ENCODE measurements around the gene TBL1XR1. TPM values are rescaled to one million over a fixed set of nuclear protein-coding genes. Genes with fewer than 3 reads are reported as not detected.
"Not testable (repeated sequence)": the region's sequence is repeated elsewhere in the genome, so short reads cannot be mapped to it uniquely, and the experiment has no call there.

The TBL1XR1 gene
- total RNA-seq, 3 donors from 2014 or later = 141 to 161 (median 154) TPM

DNA sequence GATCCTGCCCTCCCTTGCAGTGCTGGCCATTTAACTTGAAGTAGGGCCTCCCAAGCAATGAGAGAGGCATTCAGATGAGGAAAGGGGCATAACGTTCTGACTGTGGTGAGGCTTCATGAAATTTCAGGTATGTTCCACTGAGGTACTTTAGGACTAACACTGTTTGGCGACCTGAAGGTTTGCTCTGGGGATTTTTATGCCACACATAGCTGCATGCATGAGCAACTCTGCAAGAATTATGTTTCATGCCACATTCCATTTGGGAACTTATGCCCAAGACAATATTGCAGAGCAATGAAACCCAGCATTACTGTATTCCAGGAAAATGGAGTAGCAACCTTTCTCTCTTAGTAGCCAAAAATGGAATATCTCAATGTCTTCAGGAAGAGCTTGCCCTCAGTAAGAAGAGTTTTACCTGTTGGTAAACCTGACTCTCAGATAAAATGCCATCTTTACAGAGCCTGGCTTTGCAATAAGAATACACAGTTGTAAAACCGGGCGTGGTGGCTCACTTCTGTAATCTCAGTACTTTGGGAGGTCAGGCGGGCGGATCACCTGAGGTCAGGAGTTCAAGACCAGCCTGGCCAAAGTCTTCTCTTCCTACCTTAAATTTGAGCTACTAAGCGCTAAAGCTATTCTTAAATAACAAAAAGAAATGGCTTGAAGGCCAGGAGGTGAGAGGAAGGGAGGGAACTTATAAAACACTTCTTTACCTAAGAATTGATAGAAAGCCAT, 16.7 kb upstream of the TBL1XR1 start:
- DNase-seq = no peak
- Mint-ChIP-seq H3K9me3 (no peaks in the 10 kb centered on the region), H3K36me3 (ENCODE audit: insufficient read depth) (no peaks in the 10 kb centered on the region), H3K4me3 (no peak overlapping the region), H3K27me3 (ENCODE audit: low read depth) (no peaks in the 10 kb centered on the region), H3K4me1 (ENCODE audit: low read depth) (peaks cover 3% of the 10 kb centered on the region)
- no peak for ATAC-seq

DNA sequence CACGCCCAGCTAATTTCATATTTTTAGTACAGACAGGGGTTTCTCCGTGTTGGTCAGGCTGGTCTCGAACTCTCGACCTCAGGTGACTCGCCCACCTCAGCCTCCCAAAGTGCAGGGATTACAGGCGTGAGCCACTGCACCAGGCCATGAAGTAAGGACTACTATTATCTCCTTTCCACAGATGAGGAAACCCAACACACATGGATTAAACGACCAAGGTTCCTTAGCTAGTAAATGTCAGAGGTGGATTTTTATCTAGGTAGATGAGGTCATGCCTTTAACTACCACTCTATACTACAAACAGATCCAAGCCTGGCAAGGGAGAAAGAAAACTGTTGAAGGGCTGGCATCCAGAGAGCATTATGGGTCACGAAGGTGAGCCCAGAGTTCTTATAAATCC, 15.5 kb upstream of the TBL1XR1 start:
- Mint-ChIP-seq H3K4me3 (no peak overlapping the region), H3K4me1 (ENCODE audit: low read depth) (peaks cover 3% of the 10 kb centered on the region), H3K36me3 (ENCODE audit: insufficient read depth) (no peaks in the 10 kb centered on the region), H3K27me3 (ENCODE audit: low read depth) (no peaks in the 10 kb centered on the region), H3K9me3 (no peaks in the 10 kb centered on the region)
- no peak for DNase-seq
- no peak for ATAC-seq

GRCh38 chr3:177212278-177212610, 15.0 kb upstream of the TBL1XR1 start:
- no peaks in the 10 kb centered on the region for H3K36me3 Mint-ChIP-seq (ENCODE audit: insufficient read depth)
- no peaks in the 10 kb centered on the region for H3K27me3 Mint-ChIP-seq (ENCODE audit: low read depth)
- no peak overlapping the region for H3K4me3 Mint-ChIP-seq
- H3K4me1 Mint-ChIP-seq (ENCODE audit: low read depth) = peaks cover 3% of the 10 kb centered on the region
- DNase-seq = no peak
- ATAC-seq = peak in 1 of 2 donors; percentile 38
- no peaks in the 10 kb centered on the region for H3K9me3 Mint-ChIP-seq

DNA sequence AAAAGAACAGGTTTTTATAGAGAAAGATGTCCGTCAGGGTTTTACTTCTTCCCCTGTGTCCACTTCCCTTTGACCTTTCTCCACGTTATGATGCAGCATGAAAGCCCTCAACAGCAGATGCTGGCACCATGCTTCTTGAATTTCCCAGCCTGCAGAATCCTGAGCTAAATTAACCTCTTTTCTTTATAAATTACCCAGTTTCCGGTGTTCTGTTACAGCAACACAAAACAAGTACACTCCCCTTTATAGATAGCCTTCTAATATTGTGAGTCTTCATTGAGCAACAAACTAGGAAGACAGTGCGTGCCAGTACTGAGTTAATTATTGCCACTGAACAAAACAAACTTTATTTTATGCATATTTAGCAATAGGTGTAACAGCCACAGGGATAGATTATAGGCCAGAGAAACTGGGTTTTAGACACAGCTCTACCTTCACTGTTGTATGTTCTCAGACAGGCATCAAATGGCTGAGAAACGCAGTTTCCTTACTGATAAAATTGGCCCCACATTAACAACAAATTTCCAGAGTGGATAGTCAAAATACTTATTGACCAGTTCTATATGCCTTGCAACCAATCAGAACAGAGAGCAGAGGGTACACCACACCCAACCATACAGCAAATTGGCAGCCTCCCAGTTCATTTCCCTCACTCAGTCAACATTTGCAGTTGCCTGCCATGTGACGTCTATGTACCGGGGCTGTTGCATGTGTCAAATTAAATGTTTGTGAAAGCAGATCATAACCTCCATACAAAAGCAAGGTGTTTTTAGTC, 14.4 kb upstream of the TBL1XR1 start:
- Mint-ChIP-seq H3K36me3 (ENCODE audit: insufficient read depth) (no peaks in the 10 kb centered on the region), H3K4me1 (ENCODE audit: low read depth) (peaks cover 3% of the 10 kb centered on the region), H3K4me3 (no peak overlapping the region), H3K27me3 (ENCODE audit: low read depth) (no peaks in the 10 kb centered on the region), H3K9me3 (no peaks in the 10 kb centered on the region)
- no peak for DNase-seq
- ATAC-seq = peak; percentile 37 to 43

DNA sequence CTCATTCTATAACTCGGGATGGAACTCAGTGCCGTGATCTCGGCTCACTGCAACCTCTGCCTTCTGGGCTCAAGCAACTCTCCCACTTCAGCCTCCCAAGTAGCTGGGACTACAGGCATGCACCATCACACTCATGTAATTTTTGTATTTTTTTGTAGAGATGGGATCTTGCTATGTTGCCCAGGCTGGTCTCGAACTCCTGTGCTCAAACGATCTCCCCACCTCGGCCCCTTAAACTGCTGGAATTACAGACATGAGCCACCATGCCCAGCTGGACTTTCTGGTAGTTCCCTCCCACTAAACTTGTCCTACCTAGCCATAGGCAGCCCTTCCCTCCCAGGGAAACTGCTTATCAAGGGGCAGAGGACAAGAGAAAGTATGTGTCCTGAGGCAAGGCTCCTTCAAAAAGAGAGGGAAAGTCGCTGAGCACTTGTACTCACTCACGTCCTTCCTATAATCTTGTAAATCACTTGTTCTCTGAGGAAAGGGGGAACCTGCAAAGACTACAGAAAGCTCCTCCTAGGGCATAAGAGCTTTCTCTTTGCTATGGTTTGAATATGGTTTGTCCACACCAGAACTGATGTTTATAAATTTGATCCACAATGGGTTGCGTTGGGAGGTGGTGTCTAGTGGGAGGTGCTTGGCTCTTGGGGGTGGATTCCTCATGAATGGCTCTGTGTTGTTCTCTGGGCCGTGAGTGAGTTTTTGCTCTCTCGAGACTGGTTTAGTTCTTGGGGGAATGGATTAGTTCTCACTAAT, 13.6 kb upstream of the TBL1XR1 start:
- peaks cover 3% of the 10 kb centered on the region for H3K4me1 Mint-ChIP-seq (ENCODE audit: low read depth)
- H3K4me3 Mint-ChIP-seq = no peak overlapping the region
- H3K9me3 Mint-ChIP-seq = no peaks in the 10 kb centered on the region
- H3K27me3 Mint-ChIP-seq (ENCODE audit: low read depth) = no peaks in the 10 kb centered on the region
- no peak for DNase-seq
- H3K36me3 Mint-ChIP-seq (ENCODE audit: insufficient read depth) = no peaks in the 10 kb centered on the region
- ATAC-seq = no peak

DNA sequence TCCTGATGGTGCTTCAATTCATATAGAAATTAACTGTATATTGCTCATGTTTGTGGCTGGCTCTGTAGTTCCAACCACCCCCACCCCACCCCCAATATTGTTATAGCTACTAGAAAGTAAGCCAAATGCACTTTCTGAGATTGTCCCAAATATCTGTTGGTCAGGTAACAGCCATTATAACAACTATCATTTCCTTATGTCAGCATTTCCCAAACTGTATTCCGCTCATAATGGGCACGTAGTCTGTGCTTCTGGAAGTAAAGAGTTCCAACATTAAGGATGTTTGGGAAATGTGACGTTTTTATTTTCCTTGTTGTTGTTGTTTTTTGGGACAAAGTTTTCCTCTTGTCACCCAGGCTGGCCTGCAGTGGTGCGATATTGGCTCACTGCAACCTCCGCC, 12.2 kb upstream of the TBL1XR1 start:
- Mint-ChIP-seq H3K36me3 (ENCODE audit: insufficient read depth) (no peaks in the 10 kb centered on the region), H3K4me3 (no peak overlapping the region), H3K4me1 (ENCODE audit: low read depth) (peaks cover 3% of the 10 kb centered on the region), H3K9me3 (no peaks in the 10 kb centered on the region), H3K27me3 (ENCODE audit: low read depth) (no peaks in the 10 kb centered on the region)
- DNase-seq (no peak), ATAC-seq (no peak)

- Mint-ChIP-seq H3K9me3 (no peaks in the 10 kb centered on the region), H3K4me1 (ENCODE audit: low read depth) (peaks cover 3% of the 10 kb centered on the region), H3K36me3 (ENCODE audit: insufficient read depth) (no peaks in the 10 kb centered on the region), H3K4me3 (no peak overlapping the region), H3K27me3 (ENCODE audit: low read depth) (no peaks in the 10 kb centered on the region)
- ATAC-seq = no peak
- DNase-seq = no peak
These were observed 11.5 kb upstream of the TBL1XR1 start for GRCh38 chr3:177208781-177209180.

- Mint-ChIP-seq H3K36me3 (ENCODE audit: insufficient read depth) (no peaks in the 10 kb centered on the region), H3K4me1 (ENCODE audit: low read depth) (peaks cover 3% of the 10 kb centered on the region), H3K27me3 (ENCODE audit: low read depth) (no peaks in the 10 kb centered on the region), H3K4me3 (no peak overlapping the region), H3K9me3 (no peaks in the 10 kb centered on the region)
- DNase-seq = no peak
- no peak for ATAC-seq
These were observed 10.9 kb upstream of the TBL1XR1 start for GRCh38 chr3:177208223-177208622.

DNA sequence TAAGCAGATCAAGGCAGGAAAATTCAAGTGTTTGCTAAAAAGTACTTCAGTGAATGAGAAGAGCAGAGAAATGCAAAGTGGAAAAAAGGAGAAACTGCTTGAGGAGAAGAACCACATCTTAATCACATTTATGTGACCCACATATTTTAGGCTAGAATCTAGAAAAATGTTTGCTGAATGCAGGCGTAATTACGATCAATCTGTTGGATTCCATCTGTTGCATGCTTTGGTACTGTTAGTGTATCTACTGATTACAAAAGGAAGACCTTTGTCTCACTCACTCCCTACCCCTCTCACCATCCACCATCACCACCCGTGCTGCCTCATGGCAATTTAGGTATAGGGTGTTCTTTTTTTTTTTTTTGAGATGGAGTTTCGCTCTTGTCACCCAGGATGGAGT, 9.7 kb upstream of the TBL1XR1 start:
- ATAC-seq = no peak
- no peaks in the 10 kb centered on the region for H3K27me3 Mint-ChIP-seq (ENCODE audit: low read depth)
- H3K4me1 Mint-ChIP-seq (ENCODE audit: low read depth) = peaks cover 11% of the 10 kb centered on the region

DNA sequence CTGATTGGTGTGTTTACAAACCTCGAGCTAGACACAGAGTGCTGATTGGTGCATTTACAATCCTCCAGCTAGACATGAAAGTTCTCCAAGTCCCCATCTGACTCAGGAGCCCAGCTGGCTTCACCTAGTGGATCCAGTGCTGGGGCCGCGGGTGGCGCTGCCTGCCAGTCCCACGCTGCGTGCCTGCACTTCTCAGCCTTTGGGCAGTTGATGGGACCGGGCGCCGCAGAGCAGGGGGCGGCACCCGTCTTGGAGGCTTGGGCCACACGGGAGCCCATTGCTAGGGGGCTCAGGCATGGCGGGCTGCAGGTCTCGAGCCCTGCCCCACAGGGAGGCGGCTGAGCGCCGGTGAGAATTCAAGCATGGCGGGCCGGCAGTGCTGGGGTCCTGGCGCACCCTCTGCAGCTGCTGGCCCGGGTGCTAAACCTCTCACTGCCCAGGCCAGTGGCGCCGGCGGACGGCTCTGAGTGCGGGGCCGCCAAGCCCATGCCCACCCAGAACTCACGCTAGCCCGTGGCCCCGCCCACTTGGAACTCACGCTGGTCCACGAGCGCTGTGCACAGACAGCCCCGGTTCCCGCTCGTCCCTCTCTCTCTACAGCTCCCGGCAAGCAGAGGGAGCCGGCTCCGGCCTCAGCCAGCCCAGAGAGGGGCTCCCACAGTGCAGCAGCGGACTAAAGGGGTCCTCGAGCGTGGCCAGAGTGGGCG, 6.6 kb upstream of the TBL1XR1 start:
- DNase-seq (no peak), ATAC-seq (no peak)
- Mint-ChIP-seq H3K4me1 (ENCODE audit: low read depth) (peaks cover 34% of the 10 kb centered on the region), H3K36me3 (ENCODE audit: insufficient read depth) (no peaks in the 10 kb centered on the region), H3K9me3 (no peaks in the 10 kb centered on the region), H3K4me3 (no peak overlapping the region), H3K27me3 (ENCODE audit: low read depth) (no peaks in the 10 kb centered on the region)

More for the DNA sequence above, 9.7 kb upstream of the TBL1XR1 start:
- H3K9me3 Mint-ChIP-seq = no peaks in the 10 kb centered on the region
- DNase-seq = no peak
- H3K4me3 Mint-ChIP-seq = no peak overlapping the region
- no peaks in the 10 kb centered on the region for H3K36me3 Mint-ChIP-seq (ENCODE audit: insufficient read depth)

DNA sequence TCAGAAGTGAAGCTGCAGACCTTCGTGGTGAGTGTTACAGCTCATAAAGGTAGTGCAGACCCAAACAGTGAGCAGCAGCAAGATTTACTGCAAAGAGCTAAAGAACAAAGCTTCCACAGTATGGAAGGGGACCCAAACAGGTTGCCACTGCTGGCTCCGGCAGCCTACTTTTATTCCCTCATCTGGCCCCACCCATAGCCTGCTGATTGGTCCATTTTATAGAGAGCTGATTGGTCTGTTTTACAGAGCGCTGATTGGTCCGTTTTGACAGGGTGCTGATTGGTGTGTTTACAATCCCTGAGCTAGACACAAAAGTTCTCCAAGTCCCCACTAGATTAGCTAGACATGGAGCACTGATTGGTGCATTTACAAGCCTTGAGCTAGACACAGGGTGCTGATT, 5.7 kb upstream of the TBL1XR1 start:
- not testable (repeated sequence) for H3K4me3 Mint-ChIP-seq; H3K27me3 Mint-ChIP-seq (ENCODE audit: low read depth); ATAC-seq; H3K9me3 Mint-ChIP-seq; DNase-seq; H3K36me3 Mint-ChIP-seq (ENCODE audit: insufficient read depth)
- H3K4me1 Mint-ChIP-seq (ENCODE audit: low read depth) = peaks cover 42% of the 10 kb centered on the region

DNA sequence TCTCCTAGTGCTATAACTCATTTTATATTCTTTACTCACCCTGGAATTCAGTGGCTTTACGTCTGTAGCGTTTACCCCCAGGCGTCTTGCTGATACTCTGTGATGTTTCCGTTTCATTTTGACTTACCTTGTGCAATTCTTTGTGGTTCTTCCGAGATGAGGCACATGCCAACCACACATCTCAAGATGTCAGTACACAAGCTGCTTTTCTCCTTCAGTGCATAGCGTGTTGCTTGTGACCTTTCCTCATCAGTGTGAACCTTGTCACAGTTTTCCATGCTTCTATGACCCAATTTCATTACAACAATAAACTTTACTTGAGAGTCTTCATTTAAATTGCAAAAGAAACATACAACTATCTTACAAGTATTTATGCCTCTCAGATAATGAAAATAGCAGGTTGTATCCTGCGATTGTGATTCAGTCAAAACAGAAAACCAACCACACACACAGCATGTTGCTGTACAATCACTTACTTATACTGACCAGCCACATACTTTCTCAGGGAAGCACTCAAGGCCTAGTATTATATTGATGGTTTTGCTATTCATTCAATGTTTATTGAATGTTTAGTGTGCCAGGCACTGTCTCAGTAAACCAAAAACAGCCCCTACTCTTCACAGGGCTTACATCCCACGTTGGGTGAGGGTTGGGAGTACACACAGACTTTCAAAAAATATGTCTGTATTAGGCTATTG, 4.6 kb upstream of the TBL1XR1 start:
- peak; percentile 61 for ATAC-seq
- peak; percentile 38 for DNase-seq
- Mint-ChIP-seq H3K36me3 (ENCODE audit: insufficient read depth) (no peaks in the 10 kb centered on the region), H3K4me1 (ENCODE audit: low read depth) (peaks cover 43% of the 10 kb centered on the region), H3K9me3 (no peaks in the 10 kb centered on the region), H3K27me3 (ENCODE audit: low read depth) (no peaks in the 10 kb centered on the region), H3K4me3 (peak overlapping the region; percentile 67)

DNA sequence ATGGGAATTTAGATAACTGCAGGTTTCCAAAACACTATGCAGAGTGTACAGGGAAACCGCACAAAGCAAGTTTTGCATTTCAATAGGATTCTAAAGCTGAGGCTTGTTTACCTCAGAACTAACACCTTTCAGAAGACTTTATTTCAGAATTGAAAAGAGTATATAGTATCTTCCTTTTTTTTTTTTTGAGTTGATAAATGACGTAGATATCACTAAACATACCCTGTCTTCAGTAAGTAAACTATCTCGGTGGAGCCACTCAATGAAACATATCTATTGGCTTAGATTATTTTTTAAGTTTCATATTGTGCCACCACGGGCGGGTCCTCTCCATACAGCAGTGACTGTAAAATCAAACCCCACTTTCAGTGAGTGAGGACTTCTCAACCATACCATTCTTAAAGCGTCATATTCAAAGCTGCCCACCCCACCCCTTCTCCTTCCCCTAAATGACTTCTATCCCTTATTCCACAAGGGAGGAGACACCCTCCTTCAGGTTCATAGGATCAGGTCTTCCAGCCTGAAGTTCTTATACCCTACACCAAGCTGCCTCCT, 2.0 kb upstream of the TBL1XR1 start:
- no peak for DNase-seq
- no peak for ATAC-seq
- H3K27me3 Mint-ChIP-seq (ENCODE audit: low read depth) = no peaks in the 10 kb centered on the region
- no peaks in the 10 kb centered on the region for H3K9me3 Mint-ChIP-seq
- H3K4me3 Mint-ChIP-seq = peak overlapping the region; percentile 77
- no peaks in the 10 kb centered on the region for H3K36me3 Mint-ChIP-seq (ENCODE audit: insufficient read depth)
- peaks cover 50% of the 10 kb centered on the region for H3K4me1 Mint-ChIP-seq (ENCODE audit: low read depth)

All from activated T-cell treated with anti-CD3 and anti-CD28 coated beads, Interleukin-2, amount 50 U/mL, for 4 hours (primary cell).